Peyer's patch (tissue), 4 donors: ENCODE results near the gene SRSF8.
"Not testable (repeated sequence)": the region's sequence is repeated elsewhere in the genome, so short reads cannot be mapped to it uniquely, and the experiment has no call there.

Experiments
- CTCF ChIP-seq, 6 experiments: fragments of 450-650 bp in 4 of 6; fragments of 200-600 bp in 2 of 6; sonication (generic) in 1 of 6; IDR thresholded peaks; one replicate each; pipeline ENCODE4 v1.5.1; 2017 to 2019; ENCODE audit warnings: antibody characterized with exemption in 6 of 6, mild to moderate bottlenecking in 3 of 6, moderate library complexity in 1 of 6
- POLR2A ChIP-seq, 2 donors: fragments of 450-650 bp; IDR thresholded peaks; one replicate each; pipeline ENCODE4 v1.5.1; 2017; ENCODE audit warnings: antibody characterized with exemption in 2 of 2, mild to moderate bottlenecking in 2 of 2, moderate library complexity in 2 of 2

- TF ChIP-seq CTCF, POLR2A (IDR thresholded peaks at IDR 0.05): not testable (repeated sequence)
Measured at GRCh38 chr11:95025594-95025993, 41.1 kb upstream of the SRSF8 start.
